Activated CD8-positive, alpha-beta T cell treated with anti-CD3 and anti-CD28 coated beads for 36 hours (primary cell): ENCODE data around the gene S100B. TPM values are rescaled to one million over a fixed set of nuclear protein-coding genes. Genes with fewer than 3 reads are reported as not detected.
"Not testable (repeated sequence)": the region's sequence is repeated elsewhere in the genome, so short reads cannot be mapped to it uniquely, and the experiment has no call there.

Experiments
- ATAC-seq: fragments of 200-7000 bp; cut with Tn5 transposase; one replicate; pipeline ENCODE4 v1.10.0; 2021; ENCODE audit warnings: mild to moderate bottlenecking, moderate library complexity
- CTCF ChIA-PET: fragments of 350-600 bp; sonication (Branson Sonifier 250); formaldehyde crosslinking; loops from one replicate; lab custom pipeline; 2021; ENCODE audit warnings: antibody characterized with exemption; lab: Charles Lee
- POLR2A ChIA-PET: fragments of 350-600 bp; sonication (Branson Sonifier 250); formaldehyde crosslinking; loops from one replicate; lab custom pipeline; 2021; ENCODE audit warnings: antibody characterized with exemption; lab: Charles Lee
- DNase-seq: peaks from one replicate; pipeline ENCODE4 v3.0.0-alpha.2; 2020
- H3K27ac Mint-ChIP-seq: one replicate; pipeline ENCODE4 v1.8.0; 2021; ENCODE audit warnings: mild to moderate bottlenecking, mixed read lengths
- H3K27me3 Mint-ChIP-seq: one replicate; pipeline ENCODE4 v1.8.0; 2021; ENCODE audit warnings: mixed read lengths
- H3K36me3 Mint-ChIP-seq: one replicate; pipeline ENCODE4 v1.8.0; 2021; ENCODE audit warnings: low read depth, mixed read lengths
- H3K4me1 Mint-ChIP-seq: one replicate; pipeline ENCODE4 v1.8.0; 2021; ENCODE audit warnings: low read depth, mixed read lengths
- H3K4me3 Mint-ChIP-seq: one replicate; pipeline ENCODE4 v1.8.0; 2021; ENCODE audit warnings: mild to moderate bottlenecking, moderate library complexity, mixed read lengths
- H3K9me3 Mint-ChIP-seq: one replicate; pipeline ENCODE4 v1.8.0; 2021; ENCODE audit warnings: mixed read lengths
- CTCF ChIP-seq: fragments of 200-600 bp; IDR thresholded peaks from one replicate; pipeline ENCODE4 v1.8.0; 2022; ENCODE audit warnings: antibody characterized with exemption, mild to moderate bottlenecking
- intact Hi-C: fragments of 100-400 bp; cut with micrococcal nuclease; formaldehyde crosslinking; loops from one replicate; pipeline ENCODE4 v1.10.0; 2022
- total RNA-seq, 2 experiments: library from RNA; stranded (reverse); gene quantifications; one replicate each; pipeline ENCODE4 v1.2.3, GENCODE V29; 2021

The S100B gene
- total RNA-seq, 2 experiments from 2014 or later: 2.7 to 3.0 TPM

DNA sequence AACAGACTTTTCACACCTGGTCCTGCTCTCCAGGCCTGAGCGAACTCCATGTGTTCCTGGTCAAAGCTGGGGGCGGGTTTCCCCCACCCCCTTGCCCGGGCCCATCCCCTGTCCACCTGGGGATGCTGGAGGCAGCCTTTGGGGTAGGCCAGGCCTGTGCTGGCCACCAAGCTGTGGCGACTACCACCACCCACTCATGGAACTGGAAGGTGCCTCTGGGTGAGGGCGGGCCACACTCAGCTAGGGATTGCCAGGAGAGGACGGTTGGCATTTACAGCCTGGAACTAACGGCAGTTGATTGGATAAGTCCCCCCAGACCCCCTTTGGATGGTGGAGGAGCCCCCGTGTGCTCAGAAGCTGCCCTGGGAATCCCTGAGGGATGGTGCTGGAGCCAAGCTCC lies 7.9 kb downstream of the S100B start:
- Mint-ChIP-seq H3K4me1 (peaks cover 16% of the 10 kb centered on the region), H3K4me3 (no peak overlapping the region), H3K27ac (no peak overlapping the region), H3K36me3 (peaks cover 2% of the 10 kb centered on the region), H3K27me3 (no peaks in the 10 kb centered on the region), H3K9me3 (peaks cover 13% of the 10 kb centered on the region)
- no peak for DNase-seq
- ATAC-seq: no peak
- POLR2A ChIA-PET: interaction anchor here (1.5 kb wide), 1 partner anchor 9 kb away, joined by 5 read pairs; no protein-coding TSS in a partner anchor
- CTCF ChIA-PET: no interaction called here
- TF ChIP-seq CTCF: no peak
- intact Hi-C loops: no loop called here

- Mint-ChIP-seq H3K4me3 (no peak overlapping the region), H3K27me3 (no peaks in the 10 kb centered on the region), H3K27ac (no peak overlapping the region), H3K9me3 (peaks cover 19% of the 10 kb centered on the region), H3K36me3 (peaks cover 2% of the 10 kb centered on the region), H3K4me1 (peaks cover 14% of the 10 kb centered on the region)
- ChIA-PET CTCF (no interaction called here), POLR2A (no interaction called here)
- no peak for TF ChIP-seq CTCF
- intact Hi-C loops: no loop called here
- DNase-seq (no peak), ATAC-seq (no peak)
Measured at GRCh38 chr21:46596201-46596600, 8.7 kb downstream of the S100B start.

GRCh38 chr21:46594276-46594675 lies 10.6 kb downstream of the S100B start:
- Mint-ChIP-seq H3K4me1 (peaks cover 6% of the 10 kb centered on the region), H3K9me3 (peaks cover 33% of the 10 kb centered on the region), H3K4me3 (no peak overlapping the region), H3K36me3 (peaks cover 2% of the 10 kb centered on the region), H3K27me3 (no peaks in the 10 kb centered on the region), H3K27ac (no peak overlapping the region)
- no peak for TF ChIP-seq CTCF
- ChIA-PET CTCF (no interaction called here), POLR2A (interaction anchor here (0.7 to 1.9 kb wide), 2 partner anchors 12 to 35 kb away, joined by 3 to 4 read pairs; no protein-coding TSS in a partner anchor)
- no peak for DNase-seq
- intact Hi-C loops: no loop called here
- no peak for ATAC-seq

DNA sequence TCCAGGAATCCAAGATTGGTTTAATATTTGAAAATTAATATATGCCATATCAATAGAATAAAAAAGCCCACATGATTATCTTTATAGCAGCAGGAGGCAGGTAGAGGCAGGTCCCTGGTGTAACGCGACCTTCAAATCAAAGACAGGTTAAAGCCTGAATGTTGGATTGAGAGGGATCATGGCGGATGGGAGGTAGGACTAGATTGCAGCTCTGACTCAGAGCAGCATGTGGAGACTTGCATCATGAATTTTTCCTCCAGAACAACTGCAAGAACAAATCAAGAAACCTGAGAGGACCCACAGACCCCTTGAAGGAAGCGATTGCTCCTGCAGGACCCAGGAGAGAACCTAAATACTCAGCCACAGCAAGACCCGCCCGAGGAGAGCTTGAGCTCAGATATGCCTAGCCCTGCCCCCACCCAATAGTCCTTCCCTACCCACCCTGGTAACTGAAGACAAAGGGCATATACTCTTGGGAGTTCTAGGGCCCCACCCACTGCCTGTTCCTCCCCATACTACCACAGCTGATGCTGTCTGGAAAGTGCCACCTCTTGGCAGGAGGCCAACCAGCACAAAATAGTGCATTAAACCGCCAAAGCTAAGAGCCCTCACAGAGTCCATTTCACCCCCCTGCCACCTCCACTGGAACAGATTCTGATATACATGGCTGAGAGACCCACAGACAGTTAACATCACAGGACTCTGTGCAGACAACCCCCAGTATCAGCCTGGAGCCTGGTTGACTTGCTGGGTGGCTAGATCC lies 19.5 kb downstream of the S100B start:
- ATAC-seq: no peak
- CTCF ChIA-PET: no interaction called here
- peaks cover 30% of the 10 kb centered on the region for H3K36me3 Mint-ChIP-seq
- POLR2A ChIA-PET: no interaction called here
- H3K27me3 Mint-ChIP-seq: no peaks in the 10 kb centered on the region
- TF ChIP-seq CTCF: no peak
- H3K27ac Mint-ChIP-seq: no peak overlapping the region
- no peak overlapping the region for H3K4me3 Mint-ChIP-seq
- intact Hi-C loops: no loop called here
- DNase-seq: no peak
- H3K4me1 Mint-ChIP-seq: peaks cover 9% of the 10 kb centered on the region
- H3K9me3 Mint-ChIP-seq: peaks cover 43% of the 10 kb centered on the region

DNA sequence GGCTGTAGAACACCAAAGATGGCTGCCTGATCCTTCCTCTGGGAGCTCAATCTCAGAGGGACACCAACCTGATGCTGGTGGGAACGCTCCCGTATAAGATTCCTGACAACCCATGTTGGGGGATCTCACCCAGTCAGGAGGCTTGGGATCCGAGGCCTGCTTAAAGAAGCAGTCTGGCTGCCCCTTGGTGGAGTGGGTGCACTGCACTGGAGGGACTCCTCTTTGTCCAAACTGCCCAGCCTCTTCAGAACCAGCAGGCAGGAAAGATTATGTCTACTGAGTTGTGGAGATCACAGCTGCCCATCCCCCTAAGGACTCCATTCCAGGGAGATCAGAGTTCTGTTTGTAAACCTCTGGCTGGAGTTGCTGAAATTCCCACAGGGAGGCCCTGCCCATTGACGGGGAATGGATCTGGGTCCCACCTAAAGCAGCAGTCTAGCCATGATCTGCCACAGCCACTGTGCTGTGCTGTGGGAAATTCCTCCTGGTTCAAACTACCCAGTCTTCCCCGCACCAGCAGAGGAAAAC lies 23.0 kb downstream of the S100B start:
- ChIA-PET POLR2A (interaction anchor here (0.5 kb wide), 1 partner anchor 33 kb away, joined by 3 read pairs; no protein-coding TSS in a partner anchor), CTCF (no interaction called here)
- Mint-ChIP-seq H3K27ac (no peak overlapping the region), H3K4me1 (peaks cover 2% of the 10 kb centered on the region), H3K27me3 (no peaks in the 10 kb centered on the region), H3K36me3 (peaks cover 51% of the 10 kb centered on the region), H3K4me3 (no peak overlapping the region), H3K9me3 (peaks cover 44% of the 10 kb centered on the region)
- DNase-seq (no peak), ATAC-seq (no peak)
- TF ChIP-seq CTCF: no peak
- intact Hi-C loops: no loop called here

DNA sequence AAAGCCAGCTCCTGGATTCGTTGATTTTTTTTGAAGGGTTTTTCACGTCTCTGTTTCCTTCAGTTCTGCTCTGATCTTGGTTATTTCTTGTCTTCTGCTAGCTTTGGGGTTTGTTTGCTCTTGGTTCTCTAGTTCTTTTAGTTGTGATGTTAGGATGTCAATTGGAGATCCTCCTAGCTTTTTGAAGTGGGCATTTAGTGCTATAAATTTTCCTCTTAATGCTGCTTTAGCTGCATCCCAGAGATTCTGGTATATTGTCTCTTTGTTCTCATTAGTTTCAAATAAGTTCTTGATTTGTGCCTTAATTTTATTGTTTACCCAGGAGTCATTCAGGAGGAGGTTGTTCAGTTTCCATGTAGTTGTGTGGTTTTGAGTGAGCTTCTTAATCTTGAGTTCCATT lies 25.5 kb downstream of the S100B start:
- H3K27ac Mint-ChIP-seq, CTCF ChIA-PET, ATAC-seq, H3K27me3 Mint-ChIP-seq, intact Hi-C loops, H3K4me3 Mint-ChIP-seq, DNase-seq: not testable (repeated sequence)
- Mint-ChIP-seq H3K9me3 (peaks cover 35% of the 10 kb centered on the region), H3K4me1 (peaks cover 13% of the 10 kb centered on the region), H3K36me3 (peaks cover 51% of the 10 kb centered on the region)
- POLR2A ChIA-PET: interaction anchor here (0.9 to 1.7 kb wide), 3 partner anchors 16 to 43 kb away, joined by 3 to 4 read pairs (median 3); no protein-coding TSS in a partner anchor

GRCh38 chr21:46577786-46578185 lies 27.1 kb downstream of the S100B start:
- H3K4me3 Mint-ChIP-seq, H3K27ac Mint-ChIP-seq, H3K27me3 Mint-ChIP-seq, intact Hi-C loops, CTCF ChIA-PET, ATAC-seq, DNase-seq, POLR2A ChIA-PET: not testable (repeated sequence)
- Mint-ChIP-seq H3K36me3 (peaks cover 51% of the 10 kb centered on the region), H3K9me3 (peaks cover 39% of the 10 kb centered on the region), H3K4me1 (peaks cover 13% of the 10 kb centered on the region)
